WI38 (cell line): Measurements from ENCODE around the gene RNF208.
"Not testable (repeated sequence)": the region's sequence is repeated elsewhere in the genome, so short reads cannot be mapped to it uniquely, and the experiment has no call there.

ENCODE experiments used
- H3K4me3 ChIP-seq: 2 replicates; pipeline ENCODE4 v1.5.1; 2011; ENCODE audit warnings: low read depth, mild to moderate bottlenecking, control low read depth, low read length
- TF ChIP-seq, protein P1 (sequence below): IDR thresholded peaks from 2 replicates; pipeline ENCODE4 v1.5.1; 2012; ENCODE audit warnings: low read depth, mild to moderate bottlenecking, control low read depth, low read length

The RNF208 gene

DNA sequence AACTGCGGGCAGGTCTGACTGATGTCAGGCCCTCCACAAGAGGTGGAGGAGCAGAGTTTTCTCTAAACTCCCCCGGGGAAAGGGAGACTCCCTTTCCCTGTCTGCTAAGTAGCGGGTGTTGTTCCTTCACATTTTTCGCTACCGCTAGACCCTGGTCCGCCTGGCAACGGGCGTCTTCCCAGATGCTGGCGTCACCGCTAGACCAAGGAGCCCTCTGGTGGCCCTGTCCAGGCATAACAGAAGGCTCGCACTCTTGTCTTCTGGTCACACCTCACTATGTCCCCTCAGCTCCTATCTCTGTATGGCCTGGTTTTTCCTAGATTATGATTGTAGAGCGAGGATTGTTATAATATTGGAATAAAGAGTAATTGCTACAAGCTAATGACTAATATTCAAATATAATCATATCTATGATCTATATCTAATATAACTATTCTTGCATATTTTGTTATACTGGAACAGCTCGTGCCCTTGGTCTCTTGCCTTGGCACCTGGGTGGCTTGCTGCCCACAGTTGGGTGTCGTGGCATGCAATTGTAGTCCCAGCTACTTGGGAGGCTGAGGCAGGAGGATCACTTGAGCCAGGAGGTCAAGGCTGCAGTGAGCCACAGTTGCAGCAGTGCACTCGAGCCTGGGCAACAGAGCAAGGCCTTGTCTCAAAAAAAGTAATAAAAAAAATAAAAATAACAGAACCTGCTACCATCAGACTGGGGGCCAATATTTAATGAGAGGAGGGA lies 40.3 kb upstream of the RNF208 start:
- H3K4me3 ChIP-seq: not testable (repeated sequence)
- TF ChIP-seq, protein P1, sequence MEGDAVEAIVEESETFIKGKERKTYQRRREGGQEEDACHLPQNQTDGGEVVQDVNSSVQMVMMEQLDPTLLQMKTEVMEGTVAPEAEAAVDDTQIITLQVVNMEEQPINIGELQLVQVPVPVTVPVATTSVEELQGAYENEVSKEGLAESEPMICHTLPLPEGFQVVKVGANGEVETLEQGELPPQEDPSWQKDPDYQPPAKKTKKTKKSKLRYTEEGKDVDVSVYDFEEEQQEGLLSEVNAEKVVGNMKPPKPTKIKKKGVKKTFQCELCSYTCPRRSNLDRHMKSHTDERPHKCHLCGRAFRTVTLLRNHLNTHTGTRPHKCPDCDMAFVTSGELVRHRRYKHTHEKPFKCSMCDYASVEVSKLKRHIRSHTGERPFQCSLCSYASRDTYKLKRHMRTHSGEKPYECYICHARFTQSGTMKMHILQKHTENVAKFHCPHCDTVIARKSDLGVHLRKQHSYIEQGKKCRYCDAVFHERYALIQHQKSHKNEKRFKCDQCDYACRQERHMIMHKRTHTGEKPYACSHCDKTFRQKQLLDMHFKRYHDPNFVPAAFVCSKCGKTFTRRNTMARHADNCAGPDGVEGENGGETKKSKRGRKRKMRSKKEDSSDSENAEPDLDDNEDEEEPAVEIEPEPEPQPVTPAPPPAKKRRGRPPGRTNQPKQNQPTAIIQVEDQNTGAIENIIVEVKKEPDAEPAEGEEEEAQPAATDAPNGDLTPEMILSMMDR: peak; percentile 24; the same call in 1 of the 2 replicates

DNA sequence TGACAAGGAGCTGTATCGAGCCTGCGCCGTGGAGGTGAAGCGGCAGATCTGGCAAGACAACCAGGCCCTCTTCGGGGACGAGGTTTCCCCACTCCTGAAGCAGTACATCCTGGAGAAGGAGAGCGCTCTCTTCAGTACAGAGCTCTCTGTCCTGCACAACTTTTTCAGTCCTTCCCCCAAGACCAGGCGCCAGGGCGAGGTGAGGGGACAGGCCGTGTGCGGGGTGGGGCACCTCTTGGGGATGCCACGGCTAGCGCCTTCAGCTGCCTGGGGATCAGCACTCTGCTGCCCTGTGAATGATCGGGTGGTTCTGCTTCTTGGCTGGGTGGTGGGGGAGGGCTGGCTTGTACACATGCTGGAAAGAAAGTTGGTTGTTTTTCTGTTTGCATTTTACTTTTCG lies 34.8 kb upstream of the RNF208 start:
- peak overlapping the region; percentile 93 for H3K4me3 ChIP-seq
- TF ChIP-seq, protein P1: no peak

DNA sequence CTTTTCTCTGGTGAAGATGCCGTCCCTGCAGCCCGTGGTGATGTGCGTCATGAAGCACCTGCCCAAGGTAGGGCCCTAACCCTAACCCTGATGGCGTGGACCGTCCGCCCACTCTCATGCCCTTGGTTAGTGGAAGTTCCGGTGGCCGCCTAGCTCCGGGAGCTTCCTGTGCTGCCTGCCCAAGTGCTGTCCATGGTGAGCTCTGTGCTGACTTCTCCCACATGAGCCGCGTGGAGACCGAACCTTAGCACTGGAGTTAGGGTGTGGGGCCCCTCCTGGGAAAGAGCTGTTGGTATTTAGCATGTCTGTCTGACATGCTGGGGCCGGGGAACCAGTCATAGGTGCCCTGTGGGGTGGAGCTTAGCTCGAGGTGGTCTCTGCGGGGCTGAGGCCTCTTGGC lies 34.3 kb upstream of the RNF208 start:
- H3K4me3 ChIP-seq: peak overlapping the region; percentile 93
- TF ChIP-seq, protein P1: no peak

DNA sequence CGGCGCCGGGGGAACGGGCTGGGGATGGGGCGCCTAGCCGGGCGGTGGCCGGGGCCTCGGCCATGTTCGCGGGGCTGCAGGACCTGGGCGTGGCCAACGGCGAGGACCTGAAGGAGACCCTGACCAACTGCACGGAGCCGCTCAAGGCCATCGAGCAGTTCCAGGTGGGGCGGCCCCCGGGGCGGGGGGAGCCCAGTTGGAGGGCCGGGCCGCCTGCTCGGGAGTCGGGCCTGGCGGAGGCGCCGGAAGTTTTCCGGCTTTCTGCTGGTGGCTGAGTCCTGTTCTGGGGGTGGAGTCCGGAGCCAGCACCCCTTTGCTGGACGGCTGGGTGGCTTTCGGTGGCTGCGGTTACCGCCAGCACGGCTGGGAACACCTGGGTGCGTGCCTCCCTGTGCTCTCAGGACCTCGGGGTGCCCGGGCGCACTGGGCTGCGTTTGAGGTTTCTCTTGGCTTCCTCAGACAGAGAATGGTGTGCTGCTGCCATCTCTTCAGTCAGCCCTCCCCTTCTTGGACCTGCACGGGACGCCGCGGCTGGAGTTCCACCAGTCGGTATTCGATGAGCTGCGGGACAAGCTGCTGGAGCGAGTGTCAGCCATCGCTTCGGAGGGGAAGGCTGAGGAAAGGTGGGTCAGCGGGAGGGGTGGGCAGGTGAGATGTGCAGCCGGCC lies 33.5 kb upstream of the RNF208 start:
- TF ChIP-seq, protein P1: no peak
- peak overlapping the region; percentile 93 for H3K4me3 ChIP-seq

DNA sequence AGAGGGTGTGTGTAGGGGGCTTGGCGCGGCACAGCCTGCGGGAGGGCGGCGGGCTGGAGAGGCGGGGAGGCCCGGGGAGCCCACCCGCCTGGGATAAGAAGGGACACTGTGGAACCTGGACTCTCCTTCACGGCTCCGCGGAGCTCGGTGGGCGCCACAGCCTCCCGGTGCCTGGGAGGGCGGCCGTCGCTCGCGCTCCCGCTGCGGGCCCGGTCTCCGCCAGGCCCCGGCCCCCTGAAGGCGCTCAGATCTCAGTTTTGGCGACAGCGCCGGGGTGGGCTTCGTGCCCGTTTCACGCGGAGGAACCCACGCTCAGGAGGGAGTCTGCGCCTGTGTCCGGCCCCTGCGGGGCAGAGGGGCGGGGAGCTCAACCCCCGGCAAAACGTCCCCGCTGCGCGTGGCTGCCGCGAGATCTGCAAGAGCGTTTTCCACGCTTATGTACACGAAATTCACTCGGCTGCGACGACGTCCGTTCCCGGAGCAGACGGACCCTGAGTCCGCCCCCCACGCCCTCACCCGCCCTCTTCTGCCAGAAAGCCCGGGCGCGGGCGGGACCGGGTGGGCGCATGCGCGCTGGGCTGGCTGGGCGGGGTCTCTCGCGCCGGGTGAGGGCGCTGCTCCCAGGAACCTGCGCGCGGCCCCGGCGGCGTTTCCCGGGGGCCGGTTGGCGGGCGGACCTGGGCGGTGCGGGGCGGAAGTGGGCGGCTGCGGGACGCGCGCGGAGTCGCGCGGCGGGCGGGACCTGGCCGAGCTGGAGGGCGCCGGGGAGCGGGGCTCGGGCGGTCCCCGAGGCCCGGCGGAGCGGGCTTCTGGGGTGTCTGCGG lies 32.8 kb upstream of the RNF208 start, which contains the start of gene NELFB:
Gene NELFB, plus strand, starts transcription at position 704 of the 824 bp plus-strand sequence.
- TF ChIP-seq, protein P1: no peak
- peak within 1 kb of the TSS; percentile 93 for H3K4me3 ChIP-seq

DNA sequence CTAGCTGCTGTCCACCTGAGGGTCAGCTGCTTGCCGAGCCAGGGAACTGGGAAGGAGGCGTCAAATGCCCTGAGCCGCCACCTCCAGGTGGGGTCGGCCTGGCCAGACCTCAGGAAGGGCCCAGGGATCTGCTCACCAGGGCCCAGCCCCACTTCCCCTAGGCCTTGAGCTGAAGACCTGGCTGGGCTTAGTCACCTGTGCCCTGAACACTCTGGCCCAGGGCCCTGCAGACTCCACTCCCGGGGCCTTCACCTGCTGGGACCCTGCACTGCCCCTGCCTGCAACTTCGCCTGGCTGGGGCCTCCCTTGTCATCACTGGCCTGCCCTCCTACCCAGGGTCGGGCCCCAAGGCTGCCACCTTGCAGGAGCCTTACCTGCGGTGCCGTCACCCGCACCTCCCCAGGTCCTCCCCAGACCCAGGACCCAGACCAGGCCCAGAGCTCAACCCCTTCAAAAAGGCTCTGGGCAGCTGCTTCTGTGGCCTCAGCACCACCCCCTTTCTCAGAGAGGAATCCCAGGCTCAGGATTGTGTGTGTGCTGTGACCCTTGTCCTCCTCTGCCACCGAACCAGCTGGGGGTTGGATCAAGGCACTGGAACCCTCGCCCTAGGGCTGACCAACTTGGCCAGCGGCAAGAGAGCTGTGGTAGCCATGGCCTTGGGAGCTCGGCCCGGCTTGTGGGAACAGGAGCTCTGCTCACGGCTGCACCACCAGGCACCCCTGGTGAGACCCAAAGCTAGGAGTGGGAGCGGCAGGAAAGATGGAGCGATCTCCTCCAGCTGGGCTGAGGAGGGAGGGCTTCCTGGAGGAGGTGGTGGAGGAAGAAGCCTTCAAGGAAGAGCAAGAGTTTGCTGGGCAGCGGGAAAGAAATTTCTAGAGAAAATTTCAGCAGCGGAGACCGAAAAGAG lies 31.9 kb upstream of the RNF208 start:
- H3K4me3 ChIP-seq: peak overlapping the region; percentile 93

More for the DNA sequence above, 31.9 kb upstream of the RNF208 start:
- TF ChIP-seq, protein P1: no peak
